ENCODE data around the gene LY86. TPM values are rescaled to one million over a fixed set of nuclear protein-coding genes. Genes with fewer than 3 reads are reported as not detected.

The LY86 gene
- total and polyA plus RNA-seq, 9 of the 15 experiments (the other 6 are each of a cell fraction or from before 2014, with no cell fraction given): 0.08 to 0.20 TPM; not detected in 7

DNA sequence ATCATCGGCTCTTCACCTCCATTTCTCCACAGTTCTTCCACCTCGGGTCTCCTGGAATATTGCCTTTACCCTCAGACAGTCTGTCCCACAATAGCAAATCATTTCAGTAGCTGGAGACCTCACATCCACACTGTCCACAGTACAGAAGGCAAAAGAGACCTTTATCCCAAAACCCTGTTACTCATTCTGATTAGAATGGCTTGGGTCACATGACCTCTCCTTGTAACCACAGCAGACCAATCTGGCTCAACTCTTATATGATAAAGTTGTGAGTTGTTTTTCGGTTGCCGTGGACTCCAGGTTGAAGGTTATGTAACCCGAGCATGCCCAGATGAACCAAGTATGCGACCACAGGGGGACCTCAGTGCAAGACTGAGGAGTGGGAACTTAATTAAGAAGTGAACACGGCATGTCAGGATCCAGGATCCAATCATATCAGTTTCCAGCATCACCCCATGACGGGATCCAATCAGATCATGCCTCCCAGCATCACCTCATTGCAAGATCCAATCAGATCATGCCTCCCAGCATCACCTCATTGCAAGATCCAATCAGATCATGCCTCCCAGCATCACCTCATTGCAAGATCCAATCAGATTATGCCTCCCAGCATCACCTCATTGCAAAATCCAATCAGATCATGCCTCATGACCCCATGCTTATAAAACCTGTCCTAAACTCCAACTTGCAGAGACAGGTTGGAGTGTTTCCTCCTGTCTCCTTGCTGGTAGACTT, 68.7 kb downstream of the LY86 start (continued):
- TF ChIP-seq, protein P1, sequence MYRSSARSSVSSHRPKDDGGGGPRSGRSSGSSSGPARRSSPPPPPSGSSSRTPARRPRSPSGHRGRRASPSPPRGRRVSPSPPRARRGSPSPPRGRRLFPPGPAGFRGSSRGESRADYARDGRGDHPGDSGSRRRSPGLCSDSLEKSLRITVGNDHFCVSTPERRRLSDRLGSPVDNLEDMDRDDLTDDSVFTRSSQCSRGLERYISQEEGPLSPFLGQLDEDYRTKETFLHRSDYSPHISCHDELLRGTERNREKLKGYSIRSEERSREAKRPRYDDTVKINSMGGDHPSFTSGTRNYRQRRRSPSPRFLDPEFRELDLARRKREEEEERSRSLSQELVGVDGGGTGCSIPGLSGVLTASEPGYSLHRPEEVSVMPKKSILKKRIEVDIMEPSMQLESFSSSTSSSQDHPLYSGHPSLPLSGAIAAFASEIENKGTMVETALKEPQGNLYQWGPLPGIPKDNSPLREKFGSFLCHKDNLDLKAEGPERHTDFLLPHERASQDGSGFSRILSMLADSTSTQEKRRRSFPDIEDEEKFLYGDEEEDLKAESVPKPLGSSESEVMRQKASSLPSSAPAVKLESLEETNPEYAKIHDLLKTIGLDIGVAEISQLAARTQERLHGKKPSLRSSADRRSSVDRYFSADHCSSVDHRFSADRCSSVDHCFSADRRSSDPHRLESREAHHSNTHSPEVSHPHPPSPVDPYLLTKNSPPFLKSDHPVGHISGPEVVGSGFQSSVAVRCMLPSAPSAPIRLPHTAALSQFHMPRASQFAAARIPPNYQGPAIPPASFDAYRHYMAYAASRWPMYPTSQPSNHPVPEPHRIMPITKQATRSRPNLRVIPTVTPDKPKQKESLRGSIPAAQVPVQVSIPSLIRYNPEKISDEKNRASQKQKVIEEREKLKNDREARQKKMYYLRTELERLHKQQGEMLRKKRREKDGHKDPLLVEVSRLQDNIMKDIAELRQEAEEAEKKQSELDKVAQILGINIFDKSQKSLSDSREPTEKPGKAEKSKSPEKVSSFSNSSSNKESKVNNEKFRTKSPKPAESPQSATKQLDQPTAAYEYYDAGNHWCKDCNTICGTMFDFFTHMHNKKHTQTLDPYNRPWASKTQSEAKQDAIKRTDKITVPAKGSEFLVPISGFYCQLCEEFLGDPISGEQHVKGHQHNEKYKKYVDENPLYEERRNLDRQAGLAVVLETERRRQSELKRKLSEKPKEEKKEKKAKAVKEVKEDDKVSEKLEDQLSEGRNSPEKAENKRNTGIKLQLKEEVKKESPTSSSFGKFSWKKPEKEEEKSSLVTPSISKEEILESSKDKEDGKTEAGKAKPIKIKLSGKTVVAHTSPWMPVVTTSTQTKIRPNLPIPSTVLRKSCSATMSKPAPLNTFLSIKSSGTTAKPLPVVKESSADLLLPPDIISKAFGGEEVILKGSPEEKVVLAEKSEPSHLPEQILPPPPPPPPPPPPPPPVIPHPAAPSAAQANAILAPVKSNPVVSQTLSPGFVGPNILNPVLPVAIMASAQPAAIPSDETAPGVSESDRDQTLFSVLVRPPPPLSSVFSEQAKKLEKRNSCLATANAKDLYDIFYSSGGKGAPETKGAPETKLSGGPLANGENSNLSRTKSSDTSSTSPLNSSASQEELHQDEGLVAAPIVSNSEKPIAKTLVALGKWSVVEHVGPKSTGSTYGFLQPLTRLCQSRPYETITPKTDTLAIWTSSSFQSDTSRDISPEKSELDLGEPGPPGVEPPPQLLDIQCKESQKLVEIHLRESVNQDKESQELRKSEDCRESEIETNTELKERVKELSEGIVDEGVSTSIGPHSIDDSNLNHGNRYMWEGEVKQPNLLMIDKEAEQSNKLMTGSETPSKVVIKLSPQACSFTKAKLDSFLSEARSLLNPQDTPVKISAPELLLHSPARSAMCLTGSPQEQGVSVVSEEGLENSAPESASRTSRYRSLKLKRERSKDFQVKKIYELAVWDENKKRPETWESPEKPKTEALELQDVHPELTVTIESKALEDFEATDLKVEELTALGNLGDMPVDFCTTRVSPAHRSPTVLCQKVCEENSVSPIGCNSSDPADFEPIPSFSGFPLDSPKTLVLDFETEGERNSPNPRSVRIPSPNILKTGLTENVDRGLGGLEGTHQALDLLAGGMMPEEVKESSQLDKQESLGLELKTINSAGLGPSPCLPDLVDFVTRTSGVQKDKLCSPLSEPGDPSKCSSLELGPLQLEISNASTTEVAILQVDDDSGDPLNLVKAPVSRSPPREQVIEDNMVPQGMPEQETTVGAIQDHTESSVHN (IDR thresholded peaks at IDR 0.05; ENCODE audit: borderline replicate concordance in 1 of 2, low read depth in 1 of 2): no peak
- TF ChIP-seq FOXK1 (CRISPR knock-in tag; IDR thresholded peaks at IDR 0.05; ENCODE audit: borderline replicate concordance) (no peak), NCOA2 (IDR thresholded peaks at IDR 0.05; ENCODE audit: partially characterized antibody in 2 of 2) (no peak), PHB2 (IDR thresholded peaks at IDR 0.05; ENCODE audit: low read depth) (no peak), KHSRP (IDR thresholded peaks at IDR 0.05) (no peak)
- TF ChIP-seq, protein P2, sequence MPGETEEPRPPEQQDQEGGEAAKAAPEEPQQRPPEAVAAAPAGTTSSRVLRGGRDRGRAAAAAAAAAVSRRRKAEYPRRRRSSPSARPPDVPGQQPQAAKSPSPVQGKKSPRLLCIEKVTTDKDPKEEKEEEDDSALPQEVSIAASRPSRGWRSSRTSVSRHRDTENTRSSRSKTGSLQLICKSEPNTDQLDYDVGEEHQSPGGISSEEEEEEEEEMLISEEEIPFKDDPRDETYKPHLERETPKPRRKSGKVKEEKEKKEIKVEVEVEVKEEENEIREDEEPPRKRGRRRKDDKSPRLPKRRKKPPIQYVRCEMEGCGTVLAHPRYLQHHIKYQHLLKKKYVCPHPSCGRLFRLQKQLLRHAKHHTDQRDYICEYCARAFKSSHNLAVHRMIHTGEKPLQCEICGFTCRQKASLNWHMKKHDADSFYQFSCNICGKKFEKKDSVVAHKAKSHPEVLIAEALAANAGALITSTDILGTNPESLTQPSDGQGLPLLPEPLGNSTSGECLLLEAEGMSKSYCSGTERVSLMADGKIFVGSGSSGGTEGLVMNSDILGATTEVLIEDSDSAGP (CRISPR knock-in tag; IDR thresholded peaks at IDR 0.05): no peak
- TF ChIP-seq, protein P3, sequence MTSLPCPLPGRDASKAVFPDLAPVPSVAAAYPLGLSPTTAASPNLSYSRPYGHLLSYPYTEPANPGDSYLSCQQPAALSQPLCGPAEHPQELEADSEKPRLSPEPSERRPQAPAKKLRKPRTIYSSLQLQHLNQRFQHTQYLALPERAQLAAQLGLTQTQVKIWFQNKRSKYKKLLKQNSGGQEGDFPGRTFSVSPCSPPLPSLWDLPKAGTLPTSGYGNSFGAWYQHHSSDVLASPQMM (CRISPR knock-in tag; IDR thresholded peaks at IDR 0.05): no peak
- TF ChIP-seq, protein P4, sequence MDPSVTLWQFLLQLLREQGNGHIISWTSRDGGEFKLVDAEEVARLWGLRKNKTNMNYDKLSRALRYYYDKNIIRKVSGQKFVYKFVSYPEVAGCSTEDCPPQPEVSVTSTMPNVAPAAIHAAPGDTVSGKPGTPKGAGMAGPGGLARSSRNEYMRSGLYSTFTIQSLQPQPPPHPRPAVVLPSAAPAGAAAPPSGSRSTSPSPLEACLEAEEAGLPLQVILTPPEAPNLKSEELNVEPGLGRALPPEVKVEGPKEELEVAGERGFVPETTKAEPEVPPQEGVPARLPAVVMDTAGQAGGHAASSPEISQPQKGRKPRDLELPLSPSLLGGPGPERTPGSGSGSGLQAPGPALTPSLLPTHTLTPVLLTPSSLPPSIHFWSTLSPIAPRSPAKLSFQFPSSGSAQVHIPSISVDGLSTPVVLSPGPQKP (CRISPR knock-in tag; IDR thresholded peaks at IDR 0.05): no peak
